Measurements from ENCODE around the gene CHN1. TPM values are rescaled to one million over a fixed set of nuclear protein-coding genes. Genes with fewer than 3 reads are reported as not detected.

Gene CHN1
- total RNA-seq, 1 donor from 2014 or later = 30.6 TPM

DNA sequence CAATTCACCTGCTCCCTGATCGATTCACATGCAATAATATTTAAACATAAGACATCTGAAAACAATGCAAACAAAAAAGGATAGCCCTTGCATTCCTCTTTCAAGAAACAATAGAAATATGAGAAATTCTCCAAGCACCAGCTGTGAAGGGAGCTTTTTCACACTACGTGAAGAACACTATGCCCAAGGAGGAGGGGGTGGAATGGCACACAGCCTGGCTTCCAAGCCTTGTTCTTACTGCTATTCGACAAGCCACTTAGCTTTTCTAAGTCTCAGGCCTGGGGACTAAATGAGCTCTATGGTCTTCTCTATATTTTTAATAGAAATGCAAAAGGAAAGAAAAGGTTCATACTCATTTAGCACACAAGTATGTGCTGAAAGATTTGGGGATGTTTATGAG, 148.7 kb downstream of the CHN1 start:
- no peaks in the 10 kb centered on the region for H3K9me3 ChIP-seq
- no peaks in the 10 kb centered on the region for H3K36me3 ChIP-seq
- no peak overlapping the region for H3K4me3 ChIP-seq
- no peak for TF ChIP-seq CTCF (IDR thresholded peaks at IDR 0.05)
- no peaks in the 10 kb centered on the region for H3K27me3 ChIP-seq
- no peak overlapping the region for H3K27ac ChIP-seq
- H3K4me1 ChIP-seq = no peaks in the 10 kb centered on the region
- ATAC-seq (no peak), DNase-seq (no peak)
- intact Hi-C loops (cut with DNase I) = no loop called here

GRCh38 chr2:174846941-174847938, 157.9 kb downstream of the CHN1 start:
- H3K9me3 ChIP-seq = no peaks in the 10 kb centered on the region
- H3K36me3 ChIP-seq = no peaks in the 10 kb centered on the region
- no peaks in the 10 kb centered on the region for H3K27me3 ChIP-seq
- H3K27ac ChIP-seq = peak overlapping the region; percentile 4
- no peak for TF ChIP-seq CTCF (IDR thresholded peaks at IDR 0.05)
- intact Hi-C loops (cut with DNase I) = no loop called here
- H3K4me3 ChIP-seq = peak overlapping the region; percentile 19
- ATAC-seq = no peak
- peaks cover 5% of the 10 kb centered on the region for H3K4me1 ChIP-seq
- DNase-seq = no peak

GRCh38 chr2:174846218-174846617, 159.0 kb downstream of the CHN1 start:
- Histone ChIP-seq H3K9me3 (no peaks in the 10 kb centered on the region), H3K4me1 (peaks cover 5% of the 10 kb centered on the region), H3K4me3 (peak overlapping the region; percentile 19), H3K27me3 (no peaks in the 10 kb centered on the region), H3K36me3 (no peaks in the 10 kb centered on the region), H3K27ac (peak overlapping the region; percentile 4)
- no peak for TF ChIP-seq CTCF (IDR thresholded peaks at IDR 0.05)
- intact Hi-C loops (cut with DNase I) = no loop called here
- ATAC-seq (no peak), DNase-seq (no peak)

DNA sequence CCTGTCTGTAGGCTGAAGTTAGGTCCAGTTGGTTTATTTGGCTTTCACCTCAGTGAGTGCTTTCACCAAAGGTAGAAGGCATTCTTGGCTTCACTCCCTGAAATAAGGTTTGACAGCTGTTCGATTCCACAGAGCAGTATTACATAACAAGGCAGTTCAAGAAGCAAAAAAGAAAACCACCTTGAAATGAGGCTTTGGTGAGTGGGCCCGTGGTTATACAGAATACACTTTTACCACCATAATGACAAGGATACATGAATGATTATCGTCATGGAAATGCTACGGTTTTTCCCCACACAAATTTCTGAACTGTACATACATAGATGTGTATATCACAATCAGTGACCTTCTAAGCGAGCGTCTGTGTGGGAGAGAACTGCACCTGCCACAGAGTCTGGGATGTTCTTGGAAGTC, 160.9 kb downstream of the CHN1 start:
- no peak for ATAC-seq
- intact Hi-C loops (cut with DNase I) = no loop called here
- DNase-seq = no peak
- H3K4me1 ChIP-seq = peaks cover 5% of the 10 kb centered on the region
- no peaks in the 10 kb centered on the region for H3K36me3 ChIP-seq
- no peaks in the 10 kb centered on the region for H3K27me3 ChIP-seq
- no peak for TF ChIP-seq CTCF (IDR thresholded peaks at IDR 0.05)
- no peak overlapping the region for H3K4me3 ChIP-seq
- no peaks in the 10 kb centered on the region for H3K9me3 ChIP-seq
- H3K27ac ChIP-seq = no peak overlapping the region

DNA sequence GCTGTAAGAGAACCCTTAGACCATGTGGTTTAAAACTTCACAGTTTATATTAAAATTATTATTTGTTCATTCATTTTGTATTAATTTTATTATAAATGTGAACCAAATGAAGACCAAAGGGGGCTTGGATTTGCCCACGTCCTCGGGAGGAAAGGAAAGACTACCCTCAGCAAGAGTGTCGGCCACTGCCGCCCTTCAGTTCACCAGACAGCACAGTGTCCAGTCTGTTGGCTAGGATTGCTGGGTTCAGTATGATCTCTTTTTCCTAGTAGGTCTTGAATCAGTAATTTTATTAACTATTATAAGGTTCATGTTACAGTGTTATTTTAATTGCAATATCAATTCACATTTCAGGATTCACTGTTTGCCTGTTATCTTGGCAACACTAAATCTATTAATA, 162.7 kb downstream of the CHN1 start:
- Histone ChIP-seq H3K36me3 (no peaks in the 10 kb centered on the region), H3K9me3 (no peaks in the 10 kb centered on the region), H3K4me3 (no peak overlapping the region), H3K27me3 (no peaks in the 10 kb centered on the region), H3K4me1 (peaks cover 4% of the 10 kb centered on the region), H3K27ac (no peak overlapping the region)
- no peak for TF ChIP-seq CTCF (IDR thresholded peaks at IDR 0.05)
- intact Hi-C loops (cut with DNase I) = no loop called here
- DNase-seq = no peak
- ATAC-seq = no peak
